M059J (cell line): ENCODE measurements around the gene PRKAR1B. TPM values are rescaled to one million over a fixed set of nuclear protein-coding genes. Genes with fewer than 3 reads are reported as not detected.

Experiments used
- DNase-seq: peaks from one replicate; pipeline ENCODE4 v3.0.0-alpha.2; 2012; ENCODE audit warnings: low read depth
- total RNA-seq: library from RNA; depleted of rRNA; stranded (reverse); fragments of >200 nt; shearing (Covaris generic); gene quantifications from 2 replicates; pipeline ENCODE4 v1.2.3, GENCODE V29; 2014

Gene PRKAR1B
- total RNA-seq, 1 experiment from 2014 or later = 30.3 TPM

DNA sequence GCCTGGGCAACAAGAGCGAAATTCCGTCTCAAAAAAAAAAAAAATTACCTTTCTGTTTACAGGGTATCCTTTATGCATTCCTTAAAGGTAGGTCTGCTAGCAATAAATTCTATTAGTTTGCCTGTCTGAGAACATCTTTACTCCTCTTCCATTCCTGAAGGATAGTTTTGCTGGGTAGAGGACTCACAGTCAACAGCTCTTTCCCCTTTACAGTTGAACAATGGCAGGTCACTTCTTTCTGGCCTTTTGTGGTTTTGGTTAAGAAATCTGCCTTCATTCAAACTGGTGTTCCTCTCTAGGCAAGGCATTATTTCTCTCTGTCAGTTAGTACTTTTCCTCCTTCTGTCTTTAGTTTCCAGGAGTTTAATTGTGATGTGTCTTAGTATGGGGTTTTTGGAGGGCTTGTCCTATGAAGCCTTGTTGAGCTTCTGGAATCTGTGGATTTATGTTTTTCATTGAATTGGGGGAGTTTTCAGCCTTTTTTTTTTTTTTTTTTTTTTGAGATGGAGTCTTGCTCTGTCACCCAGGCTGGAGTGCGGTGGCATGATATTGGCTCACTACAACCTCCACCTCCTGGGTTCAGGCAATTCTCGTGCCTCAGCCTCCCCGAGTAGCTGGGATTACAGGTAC lies 5.3 kb downstream of the PRKAR1B start:
- DNase-seq = peak; percentile 48

DNA sequence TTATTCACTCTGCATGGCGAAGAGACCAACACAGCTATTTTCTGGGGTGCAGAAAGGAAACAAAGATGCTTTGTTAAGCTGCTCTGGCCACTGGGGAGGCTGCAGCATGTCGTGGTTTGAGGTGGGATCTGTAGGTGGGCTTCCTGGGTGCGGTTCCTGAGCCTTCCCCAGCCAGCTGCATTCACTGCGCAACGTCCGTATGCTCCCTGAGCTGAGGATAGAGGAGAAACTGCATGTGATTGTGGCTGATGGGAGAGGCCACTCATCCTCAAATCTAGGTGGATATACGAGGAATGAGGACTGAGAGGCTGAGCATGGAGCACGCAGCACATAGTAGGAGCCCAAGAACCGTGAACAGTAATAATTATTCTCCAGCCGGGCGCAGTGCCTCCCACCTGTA lies 10.4 kb downstream of the PRKAR1B start:
- DNase-seq = no peak

DNA sequence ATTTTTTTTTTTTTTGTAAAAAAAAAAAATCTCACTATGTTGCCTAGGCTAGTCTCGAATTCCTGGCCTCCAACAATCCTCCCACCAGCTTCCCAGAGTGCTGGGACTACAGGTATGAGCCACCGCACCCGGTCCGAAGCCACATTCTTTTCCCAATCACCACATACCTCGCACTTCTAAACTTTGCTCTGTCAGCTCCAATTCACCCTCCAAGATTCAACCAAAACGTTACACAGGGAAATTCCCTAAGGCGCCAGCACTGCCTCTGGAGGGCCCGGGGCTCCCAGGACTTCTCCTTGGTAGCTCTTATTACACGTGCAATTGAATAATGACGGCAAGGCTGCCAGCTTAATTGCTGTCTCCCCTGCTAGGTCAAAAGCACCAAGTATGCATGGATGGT lies 10.9 kb downstream of the PRKAR1B start:
- no peak for DNase-seq

DNA sequence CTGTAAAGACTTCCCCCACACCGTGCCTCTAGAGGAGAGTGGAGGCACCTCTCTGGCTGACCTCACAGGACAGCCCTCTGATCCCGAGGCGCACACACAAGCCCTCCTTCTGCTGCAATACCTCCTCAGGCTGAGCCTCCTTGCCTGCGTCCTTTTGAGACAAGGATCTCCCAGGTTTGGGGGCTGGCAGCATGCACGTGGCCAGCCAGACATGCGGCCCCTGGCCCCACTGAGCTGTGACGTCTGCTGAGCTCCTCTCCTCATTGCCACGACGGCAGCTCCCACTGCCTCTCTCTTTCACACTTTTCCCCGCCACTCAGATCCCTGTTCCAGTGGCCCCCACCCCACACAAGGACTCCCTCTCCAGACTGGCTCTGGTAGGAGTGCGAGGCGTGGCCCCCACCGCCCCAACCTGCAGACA lies 12.8 kb downstream of the PRKAR1B start:
- no peak for DNase-seq

DNA sequence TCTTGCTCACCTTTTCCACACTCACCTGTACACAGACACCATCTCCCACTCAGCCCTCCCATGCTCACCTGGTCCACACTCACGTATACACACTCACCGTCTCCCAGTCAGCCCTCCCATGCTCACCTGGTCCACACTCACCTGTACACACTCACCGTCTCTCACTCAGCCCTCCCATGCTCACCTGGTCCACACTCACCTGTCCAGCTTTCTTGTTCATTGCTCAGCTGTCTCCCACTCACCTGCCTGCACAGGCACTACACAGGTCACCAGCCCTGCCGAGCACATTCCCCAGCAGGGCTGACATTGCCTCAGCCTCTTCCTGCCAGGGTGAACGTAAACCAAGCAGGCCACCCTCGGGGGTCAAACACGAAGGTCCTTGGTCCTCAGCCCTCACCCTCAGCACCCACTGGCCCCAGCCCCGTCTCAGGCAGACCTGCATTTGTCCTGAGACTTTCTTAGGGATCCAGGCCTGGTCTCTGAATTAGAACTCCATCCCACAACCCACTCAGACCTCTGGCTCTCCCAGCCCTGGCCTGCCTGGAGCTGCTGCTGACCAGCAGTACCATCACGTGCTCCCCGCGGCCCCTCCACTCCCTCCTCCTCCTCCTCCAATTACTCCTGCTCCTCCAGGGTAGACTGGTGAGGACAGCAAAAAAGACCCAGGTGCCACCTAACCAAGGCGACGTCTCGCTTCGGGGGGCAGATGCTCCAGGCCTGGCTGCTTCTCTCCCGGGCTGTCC lies 13.4 kb downstream of the PRKAR1B start:
- no peak for DNase-seq

DNA sequence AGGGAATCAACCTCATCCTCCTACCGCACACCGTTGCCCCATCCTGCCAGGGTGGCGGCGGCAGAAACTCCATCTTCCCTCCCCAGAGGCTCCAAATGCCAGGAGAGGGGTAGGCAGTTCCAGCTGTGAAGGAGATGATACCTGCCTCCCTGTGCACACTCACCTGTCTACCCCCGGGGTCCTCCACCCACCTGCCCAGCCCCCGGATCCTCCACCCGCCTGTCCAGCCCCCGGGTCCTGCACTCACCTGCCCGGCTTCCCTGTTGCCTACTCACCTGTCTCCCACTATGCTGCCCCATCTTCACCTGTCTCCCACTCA lies 14.0 kb downstream of the PRKAR1B start:
- no peak for DNase-seq

DNA sequence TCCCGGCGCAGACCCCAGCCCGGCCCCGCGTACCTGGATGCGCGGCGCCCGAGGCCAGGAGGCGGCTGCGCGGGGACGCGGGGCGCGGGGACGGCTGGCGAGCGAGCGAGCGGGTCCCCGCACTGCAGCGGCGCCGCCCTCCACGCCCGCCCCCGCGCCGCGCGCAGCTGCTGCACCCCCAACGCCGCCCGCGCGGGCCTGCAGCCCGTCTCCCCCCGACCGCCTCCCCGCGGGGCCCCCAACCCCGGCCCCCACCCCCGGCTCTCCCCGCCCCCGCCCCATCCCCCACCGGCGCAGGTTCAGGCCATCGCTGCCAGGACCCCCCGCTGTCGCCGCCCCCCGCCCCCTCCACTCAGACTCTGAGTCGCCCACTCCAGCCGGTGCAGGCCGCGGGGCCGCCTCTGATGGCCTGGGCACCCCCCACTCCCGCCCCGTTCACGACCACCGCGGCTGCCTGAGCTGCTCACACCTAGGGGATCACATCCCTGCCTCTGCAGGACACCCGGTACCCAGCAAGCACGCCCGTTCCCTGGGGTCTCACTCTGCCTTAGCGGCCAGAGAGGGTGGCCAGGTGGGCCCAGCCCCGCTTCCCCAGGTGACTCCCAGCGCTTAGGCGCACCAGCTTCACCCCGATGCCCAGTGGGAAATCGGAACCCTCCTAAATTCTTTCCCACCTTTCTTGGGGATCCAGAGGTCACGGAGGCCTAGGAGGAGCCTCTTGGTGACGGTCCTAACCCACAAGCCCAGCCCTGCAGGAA lies 14.5 kb downstream of the PRKAR1B start:
- no peak for DNase-seq

DNA sequence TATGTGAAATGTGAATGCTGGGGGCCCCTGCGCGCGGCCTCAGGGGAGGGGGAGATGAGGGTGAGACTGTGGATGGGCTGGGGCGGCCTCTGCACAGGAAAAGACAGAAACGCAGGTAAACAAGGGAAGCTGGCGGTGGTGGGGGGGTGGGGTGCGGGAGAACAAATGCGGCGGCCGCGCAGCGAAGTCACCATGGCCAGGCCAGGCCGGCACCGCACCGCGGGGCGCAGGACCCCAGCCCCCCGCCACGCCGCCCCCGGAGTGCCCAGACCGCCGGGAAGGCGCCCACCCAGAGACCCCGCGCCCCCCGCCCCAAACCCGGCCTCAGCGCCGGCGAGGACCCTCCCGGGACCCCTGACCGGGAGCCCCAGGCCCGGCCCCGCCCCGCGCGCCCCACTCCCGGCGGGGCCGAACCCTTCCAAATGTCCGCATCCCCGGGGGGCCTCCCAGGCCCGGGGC lies 15.1 kb downstream of the PRKAR1B start:
- no peak for DNase-seq

DNA sequence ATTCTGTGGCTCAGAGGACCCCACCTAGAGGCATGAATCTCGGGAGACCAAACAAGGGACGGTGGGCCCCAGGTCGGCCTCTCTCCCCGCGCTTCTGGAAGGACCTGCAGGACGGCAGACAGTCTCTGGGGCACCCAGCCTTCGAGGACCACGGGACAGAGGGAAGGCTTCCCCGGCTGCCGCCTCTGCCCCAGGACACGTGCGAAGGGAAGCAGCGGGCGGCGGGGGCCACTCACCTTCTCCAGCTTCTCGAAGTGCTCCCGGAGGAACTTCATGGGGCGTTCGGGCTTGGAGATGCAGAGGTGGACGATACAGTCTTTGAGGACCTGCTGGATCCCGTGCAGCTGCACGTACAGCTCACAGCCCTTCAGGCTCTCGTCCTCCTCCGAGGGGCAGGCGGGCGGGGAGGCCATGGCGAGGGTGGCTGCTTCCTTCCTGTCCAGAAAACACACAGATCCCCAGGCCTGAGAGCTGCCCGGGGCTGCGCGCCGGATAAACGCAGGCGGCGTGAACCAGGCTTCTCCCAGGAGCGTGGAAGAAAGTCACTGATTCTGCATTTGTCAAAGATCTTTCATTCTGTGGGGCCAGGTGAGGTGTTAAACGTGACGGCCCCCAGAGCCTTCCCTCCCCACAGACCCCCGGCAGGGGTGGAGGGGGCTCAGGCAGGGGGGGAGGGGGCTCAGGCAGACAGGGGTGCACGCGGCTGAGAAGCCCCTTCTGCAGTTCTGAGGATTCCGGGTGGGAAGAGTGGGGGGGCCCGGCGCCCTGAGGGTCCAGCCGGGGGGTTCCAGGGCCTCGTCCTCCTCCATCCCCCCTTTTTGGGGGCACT lies 15.8 kb downstream of the PRKAR1B start:
- no peak for DNase-seq

DNA sequence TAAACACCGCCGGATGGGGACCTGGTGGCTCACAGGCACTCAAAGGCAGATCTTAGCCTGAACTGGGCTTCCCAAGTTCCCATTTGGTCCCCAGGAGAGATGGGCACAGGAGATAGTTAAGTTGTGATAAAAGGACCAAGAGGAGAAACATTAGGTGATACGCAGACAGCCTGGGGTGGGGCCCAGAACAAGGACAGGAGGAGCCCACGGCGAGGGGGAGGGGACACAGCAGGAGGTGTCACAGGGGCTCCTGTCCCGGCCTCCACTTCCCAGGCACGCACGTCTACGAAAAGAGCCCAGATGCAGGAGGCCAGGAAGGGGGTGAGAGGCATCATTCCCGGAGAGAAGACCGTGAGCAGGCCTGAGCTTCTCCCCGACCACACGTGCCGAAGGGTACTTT lies 16.9 kb downstream of the PRKAR1B start:
- DNase-seq = no peak

DNA sequence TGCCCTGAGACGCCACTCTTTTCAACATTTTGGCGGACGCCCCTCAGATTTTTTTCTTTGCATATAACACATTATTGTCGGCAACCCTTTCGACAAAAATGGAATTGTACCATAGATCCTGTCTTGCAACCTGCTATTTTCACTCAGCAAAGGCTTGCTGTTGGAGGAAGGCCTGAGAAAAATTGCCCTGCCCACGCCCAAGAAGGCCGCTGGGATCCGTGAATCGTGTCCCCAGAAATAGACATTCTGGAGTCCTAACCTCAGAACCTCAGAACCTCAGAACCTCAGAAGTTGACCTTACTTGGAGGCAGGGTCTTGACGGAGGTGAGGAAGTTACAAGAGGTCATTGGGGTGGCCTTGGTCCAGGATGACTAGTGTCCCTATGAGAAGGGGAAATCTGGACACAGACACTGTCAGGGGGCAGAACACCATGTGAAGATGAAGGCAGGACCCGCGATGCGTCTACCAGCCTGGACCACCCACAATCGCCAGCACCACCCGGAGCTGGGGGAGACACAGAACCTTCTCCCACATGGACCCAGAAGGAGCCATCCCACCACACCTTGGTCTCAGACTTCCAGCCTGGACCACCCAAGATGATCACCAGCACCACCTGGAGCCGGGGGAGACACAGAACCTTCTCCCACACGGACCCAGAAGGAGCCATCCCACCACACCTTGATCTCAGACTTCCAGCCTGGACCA lies 19.6 kb downstream of the PRKAR1B start:
- no peak for DNase-seq

DNA sequence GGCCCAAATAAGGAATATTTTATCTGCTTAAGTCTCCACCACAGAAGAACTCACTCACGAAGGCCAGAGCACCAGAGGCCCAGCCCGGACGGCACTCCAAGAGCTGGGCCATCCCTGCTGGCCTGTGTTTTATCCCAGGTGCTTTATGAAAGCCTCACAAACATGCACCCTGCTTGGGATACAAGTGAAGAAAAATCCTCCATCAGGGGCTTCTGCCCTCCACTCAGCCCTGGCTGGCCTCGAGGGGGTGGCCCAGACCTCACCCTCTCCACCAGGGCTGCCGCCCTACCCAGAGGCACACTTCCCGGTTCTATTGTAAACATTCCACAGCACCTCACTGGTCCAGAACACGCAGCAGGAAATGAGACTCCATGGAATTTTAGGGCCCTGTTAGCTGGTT lies 20.4 kb downstream of the PRKAR1B start:
- DNase-seq = no peak

DNA sequence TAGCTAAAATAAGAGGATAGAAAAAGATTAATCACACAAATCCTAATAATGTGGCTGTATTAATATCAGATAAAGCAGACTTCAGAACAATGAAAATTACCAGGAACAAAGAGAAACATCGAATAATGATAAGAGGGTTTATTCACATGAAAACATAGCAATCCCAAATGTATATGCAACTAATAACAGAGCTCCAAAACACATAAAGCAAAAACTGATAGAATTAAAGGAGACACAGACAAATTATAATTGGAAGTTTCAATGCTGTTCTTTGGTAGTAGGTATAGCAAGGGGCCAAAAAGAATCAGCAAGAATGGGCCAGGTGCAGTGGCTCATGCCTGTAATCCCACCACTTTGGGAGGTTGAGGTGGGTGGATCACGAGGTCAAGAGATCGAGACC lies 24.0 kb downstream of the PRKAR1B start:
- no peak for DNase-seq

DNA sequence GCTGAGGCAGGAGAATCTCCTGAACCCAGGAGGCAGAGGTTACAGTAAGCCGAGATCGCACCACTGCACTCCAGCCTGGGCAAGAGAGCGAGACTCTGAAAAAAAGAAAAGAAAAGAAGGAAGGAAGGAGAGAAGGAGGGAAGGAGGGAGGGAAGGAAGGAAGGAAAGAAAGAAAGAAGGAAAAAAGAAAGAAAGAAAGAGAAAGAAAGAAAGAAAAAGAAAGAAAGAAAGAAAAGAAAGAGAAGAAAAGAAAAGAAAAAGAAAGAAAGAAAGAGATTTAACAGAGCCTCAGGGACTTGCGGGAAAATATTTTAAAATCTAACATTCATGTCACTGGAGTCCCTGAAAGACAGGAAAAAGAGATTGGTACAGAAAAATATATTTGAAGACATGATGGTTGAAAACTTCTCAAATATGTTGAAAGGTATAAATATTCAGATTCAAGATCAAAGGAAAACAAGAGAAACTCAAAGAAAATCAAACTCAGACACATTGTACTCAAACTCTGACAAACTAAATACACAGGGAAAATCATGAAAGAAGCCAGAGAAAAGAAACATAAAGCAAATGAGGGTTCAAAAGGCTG lies 25.9 kb downstream of the PRKAR1B start:
- DNase-seq = no peak

DNA sequence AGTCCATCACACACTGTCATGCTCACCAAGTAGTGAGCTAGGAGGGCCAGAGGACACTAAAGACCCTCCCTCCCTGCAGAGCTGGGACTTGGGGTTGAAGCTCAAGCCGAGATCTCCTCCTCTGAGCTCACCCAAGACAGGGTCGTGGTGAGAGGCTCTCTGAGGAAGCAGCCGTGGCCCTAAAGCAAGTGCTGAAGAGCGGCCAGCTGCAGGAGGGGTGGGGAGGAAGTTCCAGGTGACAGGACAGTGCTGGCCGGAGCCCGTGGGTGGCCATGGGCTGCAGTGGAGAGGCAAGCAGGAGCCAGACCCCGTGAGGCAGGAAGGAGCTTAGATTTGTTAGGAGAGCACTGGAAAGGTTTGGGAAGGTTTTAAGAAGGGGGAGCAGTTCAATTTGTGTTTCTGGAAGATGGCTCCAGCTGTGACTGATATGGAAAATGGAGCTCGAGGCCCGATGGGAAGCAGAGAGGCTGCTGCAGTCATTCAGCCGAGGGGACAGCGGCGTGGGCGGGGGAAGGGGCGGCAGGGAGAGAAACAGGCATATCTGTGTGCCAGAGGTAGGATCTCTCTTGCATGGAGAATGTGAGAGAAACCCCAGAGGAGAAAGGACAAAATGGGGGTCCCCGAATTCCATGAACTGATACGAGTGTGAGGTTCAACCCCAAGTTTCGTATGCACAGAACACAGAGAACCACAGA lies 27.5 kb downstream of the PRKAR1B start:
- DNase-seq = no peak

DNA sequence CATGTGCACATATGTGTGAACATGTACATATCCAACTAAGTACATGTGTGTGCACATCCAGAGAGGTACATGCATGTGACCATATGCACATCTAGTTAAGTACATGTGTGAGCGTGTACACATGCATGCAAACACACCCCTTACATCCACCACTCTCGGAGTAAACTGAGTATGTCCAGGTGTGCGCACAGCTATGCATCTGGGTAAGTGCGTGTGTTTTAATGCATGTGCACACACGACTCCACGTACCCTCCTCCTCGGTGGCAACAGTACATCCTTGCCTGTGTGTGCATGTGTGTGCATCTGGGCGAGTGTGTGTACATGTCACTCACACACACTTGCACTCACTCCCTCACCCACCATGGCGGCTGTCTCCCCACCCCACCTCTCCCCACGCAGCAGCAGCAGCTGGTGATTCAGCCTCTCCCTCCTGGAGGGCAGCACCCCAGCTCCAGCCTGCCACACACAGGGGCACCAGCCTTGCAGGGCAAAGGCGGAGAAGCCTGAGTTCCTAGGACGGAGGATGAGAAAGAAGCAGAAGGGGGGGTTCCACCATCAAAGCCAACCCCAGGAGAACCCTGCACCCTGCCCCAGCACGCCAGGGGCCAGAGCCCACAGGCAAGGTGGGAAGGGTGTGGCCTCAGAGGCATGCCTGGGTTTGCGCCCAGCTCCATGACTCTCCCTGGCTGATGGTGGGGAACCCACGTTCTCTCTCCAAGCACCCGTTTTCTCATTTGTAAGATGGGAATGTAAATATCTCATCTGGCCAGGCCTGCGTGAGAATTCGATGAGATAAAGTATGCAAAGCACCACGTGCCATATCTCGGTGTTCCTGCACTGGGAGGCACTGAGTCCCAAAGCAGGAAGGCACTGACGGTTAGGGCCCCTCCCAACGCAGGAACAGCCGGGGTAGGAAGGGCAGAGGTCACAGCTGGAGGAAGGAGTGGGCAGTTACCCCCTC lies 28.3 kb downstream of the PRKAR1B start:
- no peak for DNase-seq

DNA sequence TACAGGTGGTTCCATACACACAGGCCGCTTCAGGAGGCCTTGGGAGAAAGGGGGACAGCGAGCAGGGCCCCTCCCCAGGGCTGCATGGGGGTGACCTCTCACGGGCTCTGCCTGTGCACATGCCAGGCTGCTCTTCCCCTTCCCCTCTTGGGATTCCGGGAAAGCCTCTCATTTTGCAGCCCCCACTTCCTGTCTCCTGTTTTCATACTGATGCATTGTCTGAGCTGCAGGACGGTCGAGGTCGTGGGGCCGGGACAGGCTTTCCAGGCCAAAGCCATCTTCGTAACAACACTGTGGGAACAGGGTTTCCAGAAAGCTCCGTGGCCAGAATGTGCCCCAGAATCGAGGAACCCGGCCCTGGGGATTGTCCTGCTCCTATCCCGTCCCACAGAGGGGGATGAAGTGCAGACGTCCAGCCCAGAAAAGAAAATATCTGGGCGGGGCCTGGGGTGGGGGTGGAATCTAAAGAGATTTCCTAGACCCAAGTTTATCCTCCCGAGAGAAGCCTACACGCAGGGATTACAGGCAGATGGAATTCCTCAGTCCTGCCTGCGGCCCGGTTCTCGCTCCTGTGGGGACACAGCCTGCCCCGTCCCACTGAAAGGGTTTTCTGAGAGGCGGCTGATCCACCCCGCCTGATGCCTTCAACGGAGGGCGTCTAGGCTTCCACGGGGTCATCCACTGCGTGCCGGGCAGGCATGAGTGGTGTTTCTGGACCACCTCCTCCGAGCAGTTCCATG lies 30.1 kb downstream of the PRKAR1B start:
- DNase-seq = no peak

DNA sequence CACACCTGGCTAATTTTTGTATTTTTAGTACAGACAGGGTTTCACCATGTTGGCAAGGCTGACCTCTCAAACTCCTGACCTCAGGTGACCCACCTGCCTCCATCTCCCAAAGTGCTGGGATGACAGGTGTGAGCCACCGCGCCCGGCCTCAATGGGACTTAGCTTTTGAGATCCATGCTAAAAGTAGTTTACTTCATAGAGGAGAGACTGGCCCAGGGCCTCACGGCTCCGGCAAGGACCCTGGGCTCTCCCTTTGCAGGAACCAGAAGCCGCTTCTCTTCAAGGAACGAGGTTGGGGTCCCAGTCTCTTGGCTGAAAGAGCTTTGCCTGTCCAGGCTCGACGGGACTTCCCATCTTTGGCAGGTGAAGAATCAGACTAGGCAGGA lies 30.7 kb downstream of the PRKAR1B start:
- no peak for DNase-seq

DNA sequence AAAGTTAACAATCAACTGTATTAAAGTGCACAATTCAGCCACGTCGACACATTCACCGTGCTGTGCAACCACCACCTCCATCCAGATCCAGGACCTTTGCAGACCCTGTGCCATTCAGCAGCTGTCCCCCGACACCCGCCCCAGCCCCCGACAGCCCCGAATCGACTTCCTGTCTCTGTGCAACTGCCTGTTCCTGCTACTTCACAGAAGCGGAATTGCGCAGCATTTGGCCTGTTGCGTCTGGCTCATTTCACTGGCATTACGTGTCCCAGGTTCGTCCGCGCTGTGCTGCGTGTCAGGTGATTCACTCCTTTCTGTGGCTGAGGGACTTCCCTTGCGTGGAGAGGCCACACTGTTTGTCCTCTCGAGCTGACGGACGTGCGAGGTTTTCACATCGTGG lies 33.8 kb downstream of the PRKAR1B start:
- no peak for DNase-seq
